BJ (cell line): Measurements from ENCODE around the gene KPNA4. TPM values are rescaled to one million over a fixed set of nuclear protein-coding genes. Genes with fewer than 3 reads are reported as not detected.

Experiments
- CTCF ChIA-PET: fragments of 350-600 bp; formaldehyde crosslinking; extraction: SDS; loops from one replicate; lab custom pipeline; 2021; ENCODE audit warnings: antibody characterized with exemption, inconsistent platforms; lab: Yijun Ruan, JAX
- POLR2A ChIA-PET: fragments of 300-600 bp; sonication (Branson Sonifier 250); formaldehyde crosslinking; extraction: SDS; loops from one replicate; lab custom pipeline; 2021; ENCODE audit warnings: antibody characterized with exemption; lab: Charles Lee
- DNase-seq: peaks from one replicate; pipeline ENCODE4 v3.0.0-alpha.2; 2011; ENCODE audit warnings: low read depth
- H3K27me3 ChIP-seq: 2 replicates; pipeline ENCODE4 v1.6.0; 2011; ENCODE audit warnings: low read length; ENCODE audit not compliant: control insufficient read depth, insufficient read depth
- H3K36me3 ChIP-seq: 2 replicates; pipeline ENCODE4 v1.5.1; 2011; ENCODE audit warnings: low read length; ENCODE audit not compliant: control insufficient read depth, insufficient read depth
- H3K4me3 ChIP-seq: 2 replicates; pipeline ENCODE4 v1.5.1; 2011; ENCODE audit warnings: low read depth, mild to moderate bottlenecking, control low read depth, low read length
- CTCF ChIP-seq: IDR thresholded peaks from 2 replicates; pipeline ENCODE4 v1.5.1; 2011; ENCODE audit warnings: low read depth, mild to moderate bottlenecking, control low read depth, inconsistent platforms, low read length, moderate library complexity; ENCODE audit not compliant: insufficient read depth
- polyA plus RNA-seq: library from polyadenylated mRNA; depleted of rRNA; stranded (reverse); fragments of >200 nt; gene quantifications from 2 replicates; pipeline ENCODE4 v1.2.3, GENCODE V29; 2011

KPNA4 gene
- polyA plus RNA-seq, 1 experiment: 9.8 TPM

DNA sequence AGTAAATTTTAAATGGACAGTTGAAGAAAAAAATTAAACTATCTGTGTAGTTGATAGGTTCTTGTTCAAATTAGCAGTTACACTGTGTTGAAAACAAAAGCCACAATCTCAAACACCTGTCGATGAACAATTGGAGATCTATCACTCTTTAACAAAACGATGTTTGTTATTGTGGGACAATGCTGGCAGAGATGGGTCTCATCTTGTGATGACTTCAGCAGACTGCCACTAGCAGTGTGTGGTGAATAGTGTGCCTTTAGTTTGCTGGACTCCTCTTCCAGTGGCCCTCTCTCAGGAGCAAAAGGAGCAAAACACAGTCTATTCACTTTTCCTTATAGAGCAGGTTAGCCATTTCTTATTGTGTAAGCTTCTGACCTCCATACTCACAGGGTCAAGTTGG, 101.0 kb downstream of the KPNA4 start:
- ChIA-PET POLR2A (interaction anchor here (0.9 kb wide), 1 partner anchor 13 kb away, joined by 4 read pairs; no protein-coding TSS in a partner anchor), CTCF (interaction anchor here (1.1 to 1.2 kb wide), 2 partner anchors 9 to 13 kb away, joined by 3 read pairs; no protein-coding TSS in a partner anchor)

DNA sequence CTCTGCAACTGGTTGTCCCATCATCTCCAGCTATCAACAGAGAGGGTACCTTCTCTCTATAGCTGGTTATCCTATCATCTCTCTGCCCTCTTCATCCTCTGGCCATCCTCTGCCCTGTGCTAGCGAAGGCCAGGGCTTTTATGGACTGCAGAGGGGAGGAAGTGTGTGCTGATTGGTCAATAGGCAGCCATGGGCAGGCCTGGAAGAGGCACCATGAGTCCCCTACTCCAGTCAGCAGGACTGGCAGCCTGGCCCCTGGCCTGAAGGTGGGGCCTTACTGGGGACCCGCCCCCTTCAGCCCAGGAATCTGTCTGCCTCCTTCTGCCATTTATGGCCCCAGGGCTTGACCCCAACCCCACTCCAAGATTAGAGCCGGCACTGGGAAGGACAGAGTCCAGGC, 105.3 kb downstream of the KPNA4 start:
- no peak for TF ChIP-seq CTCF
- DNase-seq: no peak
- POLR2A ChIA-PET: no interaction called here

More for the DNA sequence above, 101.0 kb downstream of the KPNA4 start:
- no peak for TF ChIP-seq CTCF
- no peak for DNase-seq
- Histone ChIP-seq H3K27me3 (no peaks in the 10 kb centered on the region), H3K36me3 (no peaks in the 10 kb centered on the region), H3K4me3 (no peak overlapping the region)

GRCh38 chr3:160459450-160459970, 105.9 kb downstream of the KPNA4 start:
- Histone ChIP-seq H3K36me3 (no peaks in the 10 kb centered on the region), H3K27me3 (no peaks in the 10 kb centered on the region), H3K4me3 (no peak overlapping the region)
- TF ChIP-seq CTCF: no peak
- CTCF ChIA-PET: interaction anchor here (1.0 to 1.3 kb wide), 2 partner anchors 8 to 9 kb away, joined by 3 to 6 read pairs; partner anchors contain the start of gene TRIM59
- POLR2A ChIA-PET: no interaction called here
- DNase-seq: no peak

More for the DNA sequence above, 105.3 kb downstream of the KPNA4 start:
- CTCF ChIA-PET: interaction anchor here (1.3 kb wide), 1 partner anchor 9 kb away, joined by 6 read pairs; the partner anchor contains the start of gene TRIM59
- Histone ChIP-seq H3K36me3 (no peaks in the 10 kb centered on the region), H3K4me3 (no peak overlapping the region), H3K27me3 (no peaks in the 10 kb centered on the region)

- no peaks in the 10 kb centered on the region for H3K36me3 ChIP-seq
- H3K27me3 ChIP-seq: no peaks in the 10 kb centered on the region
- DNase-seq: no peak
- ChIA-PET POLR2A (no interaction called here), CTCF (interaction anchor here (1.0 kb wide), 1 partner anchor 9 kb away, joined by 3 read pairs; no protein-coding TSS in a partner anchor)
- no peak for TF ChIP-seq CTCF
- H3K4me3 ChIP-seq: no peak overlapping the region
These were observed 107.2 kb downstream of the KPNA4 start for GRCh38 chr3:160458151-160458550.

DNA sequence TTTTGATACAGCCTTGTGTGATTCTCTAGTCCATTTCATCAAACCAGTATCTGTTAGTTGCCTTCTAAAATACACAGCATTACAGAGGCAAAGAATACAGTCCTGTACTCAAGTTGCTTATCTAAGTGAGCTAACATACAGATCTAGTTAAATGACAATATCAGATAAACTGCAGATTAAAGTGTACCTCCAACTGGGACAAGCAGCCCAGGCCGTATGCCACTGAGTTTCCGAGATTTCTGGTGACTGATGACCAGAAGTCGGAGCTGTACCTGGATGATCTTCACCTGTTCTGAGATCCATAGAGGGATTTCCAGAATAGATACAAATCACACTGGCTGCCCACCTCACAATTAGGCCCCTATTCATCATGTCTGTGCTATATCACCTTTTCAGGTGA, 109.5 kb downstream of the KPNA4 start:
- no peak for TF ChIP-seq CTCF
- no peak for DNase-seq
- Histone ChIP-seq H3K36me3 (no peaks in the 10 kb centered on the region), H3K27me3 (no peaks in the 10 kb centered on the region), H3K4me3 (no peak overlapping the region)
- CTCF ChIA-PET: no interaction called here
- POLR2A ChIA-PET: no interaction called here
